ENCODE data around the gene COPZ1.

Gene COPZ1

GRCh38 chr12:54331461-54331860, 6.5 kb downstream of the COPZ1 start:
- no peak for TF ChIP-seq CTCF (IDR thresholded peaks at IDR 0.05)
- H3K36me3 Mint-ChIP-seq (ENCODE audit: low read depth): no peaks in the 10 kb centered on the region

GRCh38 chr12:54333420-54334034, 8.6 kb downstream of the COPZ1 start:
- Mint-ChIP-seq H3K9me3 (no peaks in the 10 kb centered on the region), H3K4me3 (no peak overlapping the region), H3K27me3 (ENCODE audit: low read depth, poor library complexity) (no peaks in the 10 kb centered on the region), H3K36me3 (ENCODE audit: low read depth) (no peaks in the 10 kb centered on the region), H3K4me1 (peaks cover 63% of the 10 kb centered on the region), H3K27ac (no peak overlapping the region)
- DNase-seq: no peak
- no peak for TF ChIP-seq CTCF (IDR thresholded peaks at IDR 0.05)

More at GRCh38 chr12:54331461-54331860, 6.5 kb downstream of the COPZ1 start:
- Mint-ChIP-seq H3K9me3 (no peaks in the 10 kb centered on the region), H3K27ac (peak overlapping the region; percentile 94), H3K27me3 (ENCODE audit: low read depth, poor library complexity) (no peaks in the 10 kb centered on the region), H3K4me3 (no peak overlapping the region), H3K4me1 (peaks cover 56% of the 10 kb centered on the region)
- DNase-seq: no peak

- Mint-ChIP-seq H3K4me3 (peak overlapping the region; percentile 7), H3K36me3 (ENCODE audit: low read depth) (peaks cover 21% of the 10 kb centered on the region), H3K27ac (peak overlapping the region; percentile 94), H3K9me3 (no peaks in the 10 kb centered on the region), H3K4me1 (peaks cover 67% of the 10 kb centered on the region), H3K27me3 (ENCODE audit: low read depth, poor library complexity) (no peaks in the 10 kb centered on the region)
- TF ChIP-seq CTCF (IDR thresholded peaks at IDR 0.05): no peak
- DNase-seq: no peak
Observed at GRCh38 chr12:54337280-54337842, 12.4 kb downstream of the COPZ1 start.

GRCh38 chr12:54337854-54338650, 13.1 kb downstream of the COPZ1 start:
- peak overlapping the region; percentile 94 for H3K27ac Mint-ChIP-seq

GRCh38 chr12:54338698-54339296, 13.9 kb downstream of the COPZ1 start:
- Mint-ChIP-seq H3K9me3 (no peaks in the 10 kb centered on the region), H3K4me1 (peaks cover 79% of the 10 kb centered on the region), H3K27ac (peak overlapping the region; percentile 73), H3K36me3 (ENCODE audit: low read depth) (peaks cover 35% of the 10 kb centered on the region), H3K27me3 (ENCODE audit: low read depth, poor library complexity) (no peaks in the 10 kb centered on the region), H3K4me3 (no peak overlapping the region)
- TF ChIP-seq CTCF (IDR thresholded peaks at IDR 0.05): no peak
- DNase-seq: no peak

More at GRCh38 chr12:54337854-54338650, 13.1 kb downstream of the COPZ1 start:
- TF ChIP-seq CTCF (IDR thresholded peaks at IDR 0.05): no peak
- no peaks in the 10 kb centered on the region for H3K9me3 Mint-ChIP-seq
- H3K4me3 Mint-ChIP-seq: peak overlapping the region; percentile 7
- H3K4me1 Mint-ChIP-seq: peaks cover 74% of the 10 kb centered on the region
- H3K27me3 Mint-ChIP-seq (ENCODE audit: low read depth, poor library complexity): no peaks in the 10 kb centered on the region
- peaks cover 28% of the 10 kb centered on the region for H3K36me3 Mint-ChIP-seq (ENCODE audit: low read depth)
- no peak for DNase-seq

Data from nephron progenitor cell (in vitro differentiated cells).